Thyroid gland (tissue), 4 donors: Measurements from ENCODE around the gene SUSD5. TPM values are rescaled to one million over a fixed set of nuclear protein-coding genes. Genes with fewer than 3 reads are reported as not detected.

Experiments
- DNase-seq, 2 donors: peaks; one replicate each; pipeline ENCODE4 v3.0.0-alpha.2; 2019
- H3K27ac ChIP-seq, 3 donors: fragments of 200-600 bp; sonication (generic); 1 replicate in 2 of 3; 2 replicates in 1 of 3; pipeline ENCODE4 v1.5.1; 2016 to 2019; ENCODE audit warnings: mild to moderate bottlenecking in 1 of 3, moderate library complexity in 1 of 3
- H3K27me3 ChIP-seq: fragments of 200-600 bp; sonication (generic); one replicate; pipeline ENCODE4 v1.5.1; 2019
- H3K36me3 ChIP-seq, 2 donors: fragments of 200-600 bp; sonication (generic); one replicate each; pipeline ENCODE4 v1.5.1; 2016 to 2019
- H3K4me1 ChIP-seq, 2 donors: fragments of 200-600 bp; sonication (generic); one replicate each; pipeline ENCODE4 v1.5.1; 2017 to 2019
- H3K4me3 ChIP-seq, 3 donors: fragments of 200-600 bp; sonication (generic); replicated peaks in 1 of 3; 1 replicate in 2 of 3; 2 replicates in 1 of 3; pipeline ENCODE4 v1.5.1; 2016; ENCODE audit warnings: mild to moderate bottlenecking in 1 of 3
- H3K9me3 ChIP-seq: fragments of 200-600 bp; sonication (generic); one replicate; pipeline ENCODE4 v1.5.1; 2017
- POLR2A ChIP-seq, 2 donors: fragments of 450-650 bp; IDR thresholded peaks; one replicate each; pipeline ENCODE4 v1.6.1; 2017; ENCODE audit warnings: antibody characterized with exemption in 2 of 2, mild to moderate bottlenecking in 2 of 2, moderate library complexity in 1 of 2
- WGBS, 2 donors: methylation state at CpG; one replicate each; pipeline ENCODE4 v1.1.5; 2017; 5-methylcytosine and 5-hydroxymethylcytosine counted together
- intact Hi-C: fragments of 100-400 bp; cut with DNase I; formaldehyde crosslinking; loops from one replicate; pipeline ENCODE4 v1.15.1; 2023
- small RNA-seq: library from RNA; depleted of rRNA; stranded (forward); fragments of <200 nt; gene quantifications from one replicate; pipeline ENCODE3, GENCODE V24; 2016
- total RNA-seq, 4 donors: library from RNA; depleted of rRNA; stranded (reverse); fragments of >200 nt; gene quantifications; one replicate each; pipeline ENCODE4 v1.2.3, GENCODE V29; 2016
- TF ChIP-seq, protein P1 (sequence below), 6 experiments: fragments of 200-600 bp in 3 of 6; fragments of 450-650 bp in 3 of 6; sonication (generic) in 3 of 6; IDR thresholded peaks; one replicate each; pipeline ENCODE4 v1.5.1; 2016 to 2019; ENCODE audit warnings: antibody characterized with exemption in 6 of 6, mild to moderate bottlenecking in 2 of 6, inconsistent platforms in 1 of 6, moderate library complexity in 1 of 6

Gene SUSD5
- total RNA-seq, 4 donors from 2014 or later, result 2.3 to 9.6 (median 2.8) TPM

DNA sequence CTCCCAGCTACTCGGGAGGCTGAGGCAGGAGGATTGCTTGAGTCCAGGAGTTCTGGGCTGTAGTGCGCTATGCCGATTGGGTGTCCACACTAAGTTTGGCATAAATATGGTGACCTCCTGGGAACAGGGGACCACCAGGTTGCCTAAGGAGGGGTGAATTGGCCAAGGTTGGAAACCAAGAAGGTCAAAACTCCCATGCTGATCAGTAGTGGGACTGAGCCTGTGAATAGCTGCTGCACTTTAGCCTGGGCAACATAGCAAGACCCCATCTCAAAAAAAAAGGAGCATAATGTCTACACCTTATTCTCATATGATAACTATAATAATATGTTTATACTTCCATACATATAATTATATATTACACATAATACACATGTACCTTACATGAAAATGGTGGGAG, 115.6 kb downstream of the SUSD5 start:
- DNase-seq, result no peak
- peaks cover 0 to 11% of the 10 kb centered on the region in 2 donors for H3K4me1 ChIP-seq
- no peak for TF ChIP-seq POLR2A (IDR thresholded peaks at IDR 0.05)
- TF ChIP-seq, protein P1, sequence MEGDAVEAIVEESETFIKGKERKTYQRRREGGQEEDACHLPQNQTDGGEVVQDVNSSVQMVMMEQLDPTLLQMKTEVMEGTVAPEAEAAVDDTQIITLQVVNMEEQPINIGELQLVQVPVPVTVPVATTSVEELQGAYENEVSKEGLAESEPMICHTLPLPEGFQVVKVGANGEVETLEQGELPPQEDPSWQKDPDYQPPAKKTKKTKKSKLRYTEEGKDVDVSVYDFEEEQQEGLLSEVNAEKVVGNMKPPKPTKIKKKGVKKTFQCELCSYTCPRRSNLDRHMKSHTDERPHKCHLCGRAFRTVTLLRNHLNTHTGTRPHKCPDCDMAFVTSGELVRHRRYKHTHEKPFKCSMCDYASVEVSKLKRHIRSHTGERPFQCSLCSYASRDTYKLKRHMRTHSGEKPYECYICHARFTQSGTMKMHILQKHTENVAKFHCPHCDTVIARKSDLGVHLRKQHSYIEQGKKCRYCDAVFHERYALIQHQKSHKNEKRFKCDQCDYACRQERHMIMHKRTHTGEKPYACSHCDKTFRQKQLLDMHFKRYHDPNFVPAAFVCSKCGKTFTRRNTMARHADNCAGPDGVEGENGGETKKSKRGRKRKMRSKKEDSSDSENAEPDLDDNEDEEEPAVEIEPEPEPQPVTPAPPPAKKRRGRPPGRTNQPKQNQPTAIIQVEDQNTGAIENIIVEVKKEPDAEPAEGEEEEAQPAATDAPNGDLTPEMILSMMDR (IDR thresholded peaks at IDR 0.05), result no peak
- H3K36me3 ChIP-seq, result no peaks in the 10 kb centered on the region
- no peak overlapping the region for H3K27ac ChIP-seq
- no peaks in the 10 kb centered on the region for H3K27me3 ChIP-seq
- no peaks in the 10 kb centered on the region for H3K9me3 ChIP-seq
- intact Hi-C loops, result no loop called here
- H3K4me3 ChIP-seq, result no peak overlapping the region
- 91 to 96% methylated on average over 3 of the region's 3 CpGs for WGBS, 2 donors

DNA sequence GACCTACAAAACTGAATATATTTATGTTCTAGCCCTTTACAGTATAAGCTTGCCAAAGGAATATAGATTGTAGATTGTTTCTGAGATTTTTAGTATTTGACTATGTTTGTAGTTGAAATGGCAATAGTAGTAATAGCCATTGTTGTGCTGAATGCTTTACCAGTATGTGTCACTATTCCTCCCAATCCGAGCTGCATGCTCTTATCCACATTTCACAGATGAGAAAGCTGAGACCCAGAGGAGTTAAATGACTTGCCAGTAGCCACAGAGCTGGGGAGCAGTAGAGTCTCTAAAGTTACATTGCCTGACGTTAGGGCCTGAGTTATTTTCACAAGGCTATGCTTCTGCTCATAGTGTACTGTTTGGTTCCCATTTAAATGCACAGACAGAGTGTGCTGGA, 118.4 kb downstream of the SUSD5 start:
- no peaks in the 10 kb centered on the region for H3K27me3 ChIP-seq
- H3K36me3 ChIP-seq, result no peaks in the 10 kb centered on the region
- no peaks in the 10 kb centered on the region for H3K9me3 ChIP-seq
- DNase-seq, result no peak
- no peak overlapping the region for H3K4me3 ChIP-seq
- intact Hi-C loops, result no loop called here
- TF ChIP-seq, protein P1 (IDR thresholded peaks at IDR 0.05), result no peak
- no peak for TF ChIP-seq POLR2A (IDR thresholded peaks at IDR 0.05)
- H3K4me1 ChIP-seq, result peaks cover 6 to 17% of the 10 kb centered on the region in 2 donors
- H3K27ac ChIP-seq, result peak overlapping the region in 1 of 3 donors; percentile 97
- WGBS, 2 donors, result 56 to 71% methylated on average over 2 of the region's 2 CpGs

Small RNA genes lying within 50 kb of the gene (small RNA-seq; reads per million reads assigned to genes)
- gene AC123900.1 (not detected), gene RN7SL296P (not detected)

Other genes starting within 250 kb of the SUSD5 start
- 100 to 1,000 TPM in 2 of 4 donors, 10 to 100 TPM in 2; 67.3 to 157 (median 96.5) TPM for gene GLB1, start 121.7 kb downstream of the SUSD5 start, total RNA-seq
- 10 to 100 TPM in 3 of 4 donors, 1 to 10 TPM in 1; 8.3 to 19.5 (median 15.7) TPM for gene TMPPE, start 121.7 kb downstream of the SUSD5 start, total RNA-seq
- gene CRTAP, start 104.8 kb downstream of the SUSD5 start, total RNA-seq, result 100 to 1,000 TPM; 241 to 504 (median 300) TPM
- 10 to 100 TPM; 19.3 to 51.2 (median 27.0) TPM for gene FBXL2, start 58.6 kb upstream of the SUSD5 start, total RNA-seq
- gene UBP1, start 221.6 kb upstream of the SUSD5 start, total RNA-seq, result 100 to 1,000 TPM in 1 of 4 donors, 10 to 100 TPM in 3; 55.5 to 108 (median 65.6) TPM